ENCODE measurements around the gene MFGE8. TPM values are rescaled to one million over a fixed set of nuclear protein-coding genes. Genes with fewer than 3 reads are reported as not detected.

Gene MFGE8
- polyA plus RNA-seq, 4 donors, result 4.0 to 104 (median 22.2) TPM

DNA sequence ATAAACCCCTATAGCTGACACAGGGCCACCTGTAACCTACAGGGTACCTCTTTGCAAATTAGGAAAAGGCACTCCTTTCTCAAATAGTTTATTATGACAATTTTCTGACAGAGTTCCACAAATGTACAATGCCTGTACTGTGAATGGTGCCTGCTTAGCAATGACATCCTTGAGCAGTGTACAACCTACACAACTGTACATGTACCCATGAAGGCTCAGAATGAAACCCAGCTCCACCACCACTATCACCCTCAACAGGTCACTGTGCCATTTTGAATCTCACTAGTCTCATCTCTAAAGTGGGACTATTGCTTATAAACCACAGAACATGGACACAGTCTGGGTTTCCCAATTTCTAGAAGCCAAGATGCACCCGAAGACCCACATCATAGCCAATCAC lies 7.0 kb downstream of the MFGE8 start:
- 87 to 93% (median 88%) methylated on average over 1 of the region's 1 CpG for WGBS, 3 donors
- FAIRE-seq, result no peak
- H3K27me3 ChIP-seq (ENCODE audit: control insufficient read depth in 3 of 3, insufficient read depth in 3 of 3, low read length in 3 of 3), result no peaks in the 10 kb centered on the region

DNA sequence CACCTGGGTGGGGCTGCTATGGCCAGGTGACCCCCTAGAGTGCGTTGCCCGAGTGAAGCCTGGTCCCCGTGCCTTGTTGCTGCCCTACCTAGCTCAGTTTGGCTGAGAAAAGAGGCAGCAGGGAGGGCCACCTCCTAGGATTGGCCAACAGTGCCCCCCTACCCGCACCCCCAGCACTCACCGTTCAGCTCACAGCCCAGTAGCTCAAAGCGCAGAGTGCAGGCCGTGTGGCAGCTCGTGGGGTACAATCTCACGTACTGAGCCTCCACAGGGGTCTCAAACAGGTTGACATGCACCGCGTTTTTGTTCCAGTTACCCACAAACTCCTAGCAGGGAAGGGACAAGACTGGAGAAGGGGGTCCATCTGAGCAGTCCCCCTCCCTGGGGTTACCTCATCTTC lies 7.6 kb downstream of the MFGE8 start:
- FAIRE-seq, result no peak
- Histone ChIP-seq H3K27ac (ENCODE audit: low read depth in 1 of 3, low read length in 2 of 3) (no peak overlapping the region), H3K27me3 (ENCODE audit: control insufficient read depth in 3 of 3, insufficient read depth in 3 of 3, low read length in 3 of 3) (no peaks in the 10 kb centered on the region), H3K4me3 (ENCODE audit: low read depth in 1 of 3, low read length in 3 of 3) (no peak overlapping the region), H3K9me3 (ENCODE audit: control insufficient read depth in 2 of 2, insufficient read depth in 1 of 2, low read depth in 1 of 2, low read length in 1 of 2) (no peaks in the 10 kb centered on the region), H3K36me3 (ENCODE audit: control insufficient read depth in 3 of 3, insufficient read depth in 2 of 3, low read depth in 1 of 3, low read length in 3 of 3) (peaks cover 0 to 51% (median 0%) of the 10 kb centered on the region in 3 donors), H3K4me1 (ENCODE audit: control insufficient read depth in 3 of 3, insufficient read depth in 2 of 3, low read depth in 1 of 3, low read length in 2 of 3) (peaks cover 0 to 6% (median 0%) of the 10 kb centered on the region in 3 donors)
- 76 to 92% (median 80%) methylated on average over 11 of the region's 11 CpGs for WGBS, 3 donors
- no peak for DNase-seq

More for the DNA sequence above, 7.0 kb downstream of the MFGE8 start:
- no peaks in the 10 kb centered on the region for H3K9me3 ChIP-seq (ENCODE audit: control insufficient read depth in 2 of 2, insufficient read depth in 1 of 2, low read depth in 1 of 2, low read length in 1 of 2)
- H3K36me3 ChIP-seq (ENCODE audit: control insufficient read depth in 3 of 3, insufficient read depth in 2 of 3, low read depth in 1 of 3, low read length in 3 of 3), result peaks cover 0 to 49% (median 0%) of the 10 kb centered on the region in 3 donors
- peaks cover 0 to 6% (median 0%) of the 10 kb centered on the region in 3 donors for H3K4me1 ChIP-seq (ENCODE audit: control insufficient read depth in 3 of 3, insufficient read depth in 2 of 3, low read depth in 1 of 3, low read length in 2 of 3)
- H3K4me3 ChIP-seq (ENCODE audit: low read depth in 1 of 3, low read length in 3 of 3), result no peak overlapping the region
- no peak for DNase-seq
- no peak overlapping the region for H3K27ac ChIP-seq (ENCODE audit: low read depth in 1 of 3, low read length in 2 of 3)

DNA sequence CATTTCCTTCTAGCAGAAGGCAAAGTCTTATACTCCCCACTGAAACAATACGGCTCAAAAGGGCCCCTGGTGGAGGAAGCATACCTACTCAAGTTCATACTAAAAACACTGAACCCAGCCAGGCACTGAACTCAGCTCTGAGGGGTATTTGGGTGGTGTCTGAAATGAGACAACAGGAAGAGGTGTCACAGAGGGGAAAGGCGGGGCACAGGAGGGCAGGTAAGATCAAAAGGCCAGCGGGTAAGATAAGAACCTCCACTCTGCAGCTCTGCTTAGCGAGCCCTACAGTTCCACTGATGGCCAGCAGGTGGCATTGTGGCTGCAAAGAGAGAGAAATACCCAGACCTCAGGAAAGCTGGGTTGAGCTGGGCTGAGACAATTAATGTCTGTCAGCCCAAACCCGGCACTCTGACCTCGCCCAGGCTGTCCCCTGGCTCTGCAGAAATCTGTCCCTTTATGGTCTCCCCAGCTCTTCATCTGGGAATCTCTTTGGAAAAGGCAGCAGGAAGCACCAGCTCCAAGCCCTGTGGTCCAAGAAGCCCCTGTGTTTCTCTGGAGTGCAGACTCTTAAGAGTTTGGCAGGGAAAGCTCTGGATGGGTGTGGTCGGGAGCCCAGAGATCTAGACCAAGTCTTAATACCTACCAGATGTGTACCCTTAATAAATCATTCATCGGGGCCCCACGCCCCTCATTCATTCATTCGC lies 8.4 kb downstream of the MFGE8 start:
- FAIRE-seq (no peak), DNase-seq (peak; percentile 84 to 92)
- peaks cover 0 to 6% (median 0%) of the 10 kb centered on the region in 3 donors for H3K4me1 ChIP-seq (ENCODE audit: control insufficient read depth in 3 of 3, insufficient read depth in 2 of 3, low read depth in 1 of 3, low read length in 2 of 3)
- H3K27ac ChIP-seq (ENCODE audit: low read depth in 1 of 3, low read length in 2 of 3), result no peak overlapping the region
- peaks cover 0 to 53% (median 0%) of the 10 kb centered on the region in 3 donors for H3K36me3 ChIP-seq (ENCODE audit: control insufficient read depth in 3 of 3, insufficient read depth in 2 of 3, low read depth in 1 of 3, low read length in 3 of 3)
- no peaks in the 10 kb centered on the region for H3K27me3 ChIP-seq (ENCODE audit: control insufficient read depth in 3 of 3, insufficient read depth in 3 of 3, low read length in 3 of 3)
- no peaks in the 10 kb centered on the region for H3K9me3 ChIP-seq (ENCODE audit: control insufficient read depth in 2 of 2, insufficient read depth in 1 of 2, low read depth in 1 of 2, low read length in 1 of 2)
- 12 to 20% (median 15%) methylated on average over 10 of the region's 10 CpGs for WGBS, 3 donors
- no peak overlapping the region for H3K4me3 ChIP-seq (ENCODE audit: low read depth in 1 of 3, low read length in 3 of 3)

DNA sequence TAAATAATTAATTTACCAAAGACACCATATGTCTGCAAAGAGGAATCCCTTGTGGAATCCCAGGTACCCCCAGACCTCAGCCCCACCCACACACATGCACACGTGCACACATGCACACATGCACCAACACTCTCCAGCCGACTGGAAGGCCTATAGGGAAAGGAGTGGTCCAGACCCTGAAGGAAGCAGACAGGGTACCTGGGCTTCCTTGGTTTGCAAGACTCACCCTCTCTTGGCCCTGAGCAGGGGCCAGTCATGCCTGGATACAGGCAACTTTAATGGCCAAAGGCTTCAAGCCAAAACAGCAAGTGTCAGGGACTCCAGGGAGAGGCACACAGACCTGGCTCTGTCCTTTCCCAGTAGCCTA lies 8.9 kb downstream of the MFGE8 start:
- no peak overlapping the region for H3K4me3 ChIP-seq (ENCODE audit: low read depth in 1 of 3, low read length in 3 of 3)
- DNase-seq (no peak), FAIRE-seq (no peak)
- H3K4me1 ChIP-seq (ENCODE audit: control insufficient read depth in 3 of 3, insufficient read depth in 2 of 3, low read depth in 1 of 3, low read length in 2 of 3), result peaks cover 0 to 6% (median 0%) of the 10 kb centered on the region in 3 donors
- H3K27ac ChIP-seq (ENCODE audit: low read depth in 1 of 3, low read length in 2 of 3), result no peak overlapping the region
- H3K27me3 ChIP-seq (ENCODE audit: control insufficient read depth in 3 of 3, insufficient read depth in 3 of 3, low read length in 3 of 3), result no peaks in the 10 kb centered on the region
- 20 to 61% (median 57%) methylated on average over 2 of the region's 2 CpGs for WGBS, 3 donors
- no peaks in the 10 kb centered on the region for H3K9me3 ChIP-seq (ENCODE audit: control insufficient read depth in 2 of 2, insufficient read depth in 1 of 2, low read depth in 1 of 2, low read length in 1 of 2)
- peaks cover 0 to 47% (median 0%) of the 10 kb centered on the region in 3 donors for H3K36me3 ChIP-seq (ENCODE audit: control insufficient read depth in 3 of 3, insufficient read depth in 2 of 3, low read depth in 1 of 3, low read length in 3 of 3)

DNA sequence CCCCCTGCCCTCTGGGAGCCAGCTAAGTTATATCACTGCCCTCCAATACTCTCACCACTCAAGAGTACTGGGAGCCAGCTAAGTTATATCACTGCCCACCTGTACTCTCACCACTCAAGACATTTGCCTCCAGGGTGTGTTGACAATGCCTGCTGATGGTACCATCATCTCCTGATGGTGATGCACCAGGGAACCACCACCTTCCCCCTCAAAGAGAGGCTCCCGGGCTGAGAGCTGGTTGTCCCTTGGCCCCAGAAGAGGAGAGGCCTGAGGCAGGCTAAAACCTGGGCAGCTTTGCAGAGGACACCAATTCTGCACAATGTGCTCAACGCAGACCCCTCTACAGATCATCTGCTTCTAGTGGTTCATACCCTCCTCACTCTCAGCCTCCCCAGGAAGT lies 10.3 kb downstream of the MFGE8 start:
- no peak for FAIRE-seq
- H3K4me3 ChIP-seq (ENCODE audit: low read depth in 1 of 3, low read length in 3 of 3), result no peak overlapping the region
- no peaks in the 10 kb centered on the region for H3K27me3 ChIP-seq (ENCODE audit: control insufficient read depth in 3 of 3, insufficient read depth in 3 of 3, low read length in 3 of 3)
- H3K27ac ChIP-seq (ENCODE audit: low read depth in 1 of 3, low read length in 2 of 3), result no peak overlapping the region
- H3K36me3 ChIP-seq (ENCODE audit: control insufficient read depth in 3 of 3, insufficient read depth in 2 of 3, low read depth in 1 of 3, low read length in 3 of 3), result peaks cover 0 to 39% (median 0%) of the 10 kb centered on the region in 3 donors
- H3K4me1 ChIP-seq (ENCODE audit: control insufficient read depth in 3 of 3, insufficient read depth in 2 of 3, low read depth in 1 of 3, low read length in 2 of 3), result peaks cover 0 to 6% (median 0%) of the 10 kb centered on the region in 3 donors
- H3K9me3 ChIP-seq (ENCODE audit: control insufficient read depth in 2 of 2, insufficient read depth in 1 of 2, low read depth in 1 of 2, low read length in 1 of 2), result no peaks in the 10 kb centered on the region
- DNase-seq, result no peak
- 72 to 89% (median 80%) methylated on average over 2 of the region's 2 CpGs for WGBS, 3 donors

DNA sequence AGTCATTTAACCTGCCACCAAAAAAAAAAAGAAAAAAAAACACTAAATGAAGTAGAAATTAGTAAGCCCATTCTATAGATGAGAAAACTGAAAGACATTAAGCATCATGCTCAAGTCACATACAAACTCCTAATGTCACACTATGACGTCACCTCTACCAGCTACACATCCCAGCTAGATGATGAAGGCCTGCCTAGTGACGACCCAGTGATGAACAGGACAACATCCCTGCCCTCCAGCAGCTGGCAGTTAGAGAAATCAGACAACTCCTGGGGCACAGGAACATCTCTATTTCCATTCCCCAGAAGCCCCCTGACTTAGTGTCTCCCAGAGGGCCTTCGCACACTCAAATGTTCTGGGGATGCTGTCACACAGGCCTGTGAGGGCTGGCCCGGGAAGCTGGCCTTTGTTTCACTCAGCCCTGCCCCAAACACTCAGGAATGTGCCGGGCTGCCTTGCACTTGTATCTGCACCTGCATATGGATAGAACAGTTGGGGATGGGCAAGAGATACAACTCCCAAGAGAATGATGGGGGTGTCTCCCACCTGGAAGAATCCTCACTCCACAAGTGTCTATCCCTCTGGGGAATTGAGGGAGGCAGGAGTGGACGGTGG lies 10.9 kb downstream of the MFGE8 start:
- Histone ChIP-seq H3K27me3 (ENCODE audit: control insufficient read depth in 3 of 3, insufficient read depth in 3 of 3, low read length in 3 of 3) (no peaks in the 10 kb centered on the region), H3K4me3 (ENCODE audit: low read depth in 1 of 3, low read length in 3 of 3) (no peak overlapping the region), H3K27ac (ENCODE audit: low read depth in 1 of 3, low read length in 2 of 3) (no peak overlapping the region), H3K9me3 (ENCODE audit: control insufficient read depth in 2 of 2, insufficient read depth in 1 of 2, low read depth in 1 of 2, low read length in 1 of 2) (no peaks in the 10 kb centered on the region), H3K4me1 (ENCODE audit: control insufficient read depth in 3 of 3, insufficient read depth in 2 of 3, low read depth in 1 of 3, low read length in 2 of 3) (peaks cover 0 to 6% (median 0%) of the 10 kb centered on the region in 3 donors), H3K36me3 (ENCODE audit: control insufficient read depth in 3 of 3, insufficient read depth in 2 of 3, low read depth in 1 of 3, low read length in 3 of 3) (peaks cover 0 to 37% (median 0%) of the 10 kb centered on the region in 3 donors)
- FAIRE-seq (no peak), DNase-seq (no peak)
- 75 to 91% (median 77%) methylated on average over 6 of the region's 6 CpGs for WGBS, 3 donors

DNA sequence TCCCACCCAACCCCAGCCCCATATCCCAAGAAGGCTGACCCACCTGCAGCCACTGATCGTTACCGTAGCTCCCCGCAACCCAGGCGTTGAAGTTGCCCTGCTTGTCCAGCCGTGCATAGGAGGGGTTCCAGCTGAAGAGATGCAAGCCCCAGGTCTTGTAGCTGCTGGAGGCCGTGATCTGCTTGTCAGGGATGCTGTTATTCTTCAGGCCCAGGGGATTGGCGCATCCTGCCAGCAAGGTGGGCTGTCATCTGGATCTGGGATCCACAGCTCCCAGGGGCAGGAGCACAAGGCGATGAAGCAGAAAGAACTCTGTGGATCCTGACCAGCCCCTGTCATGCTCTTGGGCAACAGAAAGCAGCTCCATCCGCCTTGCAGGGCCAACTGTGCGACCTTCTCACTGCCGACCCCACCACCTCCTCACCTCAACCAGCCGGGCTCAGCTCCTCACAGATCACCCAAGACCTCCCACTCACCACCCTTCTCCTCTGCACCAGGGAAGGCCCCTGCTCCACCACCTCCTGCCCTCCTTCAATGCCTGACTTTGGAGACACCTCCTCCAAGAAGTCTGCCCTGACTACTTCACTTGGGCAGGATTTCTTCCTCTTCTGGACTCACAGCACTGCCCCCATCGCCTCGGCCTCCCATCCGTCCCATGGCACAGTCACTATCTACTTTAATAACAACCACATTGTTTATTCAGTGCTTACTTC lies 11.5 kb downstream of the MFGE8 start:
- Histone ChIP-seq H3K27me3 (ENCODE audit: control insufficient read depth in 3 of 3, insufficient read depth in 3 of 3, low read length in 3 of 3) (no peaks in the 10 kb centered on the region), H3K4me1 (ENCODE audit: control insufficient read depth in 3 of 3, insufficient read depth in 2 of 3, low read depth in 1 of 3, low read length in 2 of 3) (peaks cover 0 to 6% (median 0%) of the 10 kb centered on the region in 3 donors), H3K27ac (ENCODE audit: low read depth in 1 of 3, low read length in 2 of 3) (no peak overlapping the region), H3K9me3 (ENCODE audit: control insufficient read depth in 2 of 2, insufficient read depth in 1 of 2, low read depth in 1 of 2, low read length in 1 of 2) (no peaks in the 10 kb centered on the region), H3K4me3 (ENCODE audit: low read depth in 1 of 3, low read length in 3 of 3) (no peak overlapping the region), H3K36me3 (ENCODE audit: control insufficient read depth in 3 of 3, insufficient read depth in 2 of 3, low read depth in 1 of 3, low read length in 3 of 3) (peaks cover 0 to 31% (median 0%) of the 10 kb centered on the region in 3 donors)
- DNase-seq, result no peak
- 89 to 91% (median 91%) methylated on average over 15 of the region's 15 CpGs for WGBS, 3 donors
- no peak for FAIRE-seq

DNA sequence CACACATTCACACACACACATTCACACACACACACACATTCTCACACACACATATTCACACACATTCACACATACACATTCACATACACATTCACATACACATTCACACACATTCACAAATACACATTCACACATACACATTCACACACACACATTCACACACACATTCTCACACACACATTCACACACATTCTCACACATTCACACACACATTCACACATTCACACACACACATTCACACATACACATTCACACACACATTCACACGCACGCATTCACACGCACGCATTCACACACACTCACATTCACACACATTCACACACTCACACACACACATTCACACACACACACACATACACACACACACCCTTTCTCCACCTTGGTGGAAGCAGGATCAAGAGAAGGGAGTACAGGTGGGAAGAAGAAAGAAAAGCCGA lies 12.2 kb downstream of the MFGE8 start:
- H3K27ac ChIP-seq (ENCODE audit: low read depth in 1 of 3, low read length in 2 of 3), result no peak overlapping the region
- FAIRE-seq, result no peak
- no peak for DNase-seq
- H3K4me1 ChIP-seq (ENCODE audit: control insufficient read depth in 3 of 3, insufficient read depth in 2 of 3, low read depth in 1 of 3, low read length in 2 of 3), result peaks cover 0 to 6% (median 0%) of the 10 kb centered on the region in 3 donors
- H3K4me3 ChIP-seq (ENCODE audit: low read depth in 1 of 3, low read length in 3 of 3), result no peak overlapping the region
- WGBS, 3 donors, result 77 to 90% (median 89%) methylated on average over 5 of the region's 5 CpGs
- no peaks in the 10 kb centered on the region for H3K27me3 ChIP-seq (ENCODE audit: control insufficient read depth in 3 of 3, insufficient read depth in 3 of 3, low read length in 3 of 3)
- H3K36me3 ChIP-seq (ENCODE audit: control insufficient read depth in 3 of 3, insufficient read depth in 2 of 3, low read depth in 1 of 3, low read length in 3 of 3), result peaks cover 0 to 27% (median 0%) of the 10 kb centered on the region in 3 donors
- H3K9me3 ChIP-seq (ENCODE audit: control insufficient read depth in 2 of 2, insufficient read depth in 1 of 2, low read depth in 1 of 2, low read length in 1 of 2), result no peaks in the 10 kb centered on the region

Data from small intestine (tissue), 7 donors.